ENCODE measurements around the gene TGM1.

The TGM1 gene

DNA sequence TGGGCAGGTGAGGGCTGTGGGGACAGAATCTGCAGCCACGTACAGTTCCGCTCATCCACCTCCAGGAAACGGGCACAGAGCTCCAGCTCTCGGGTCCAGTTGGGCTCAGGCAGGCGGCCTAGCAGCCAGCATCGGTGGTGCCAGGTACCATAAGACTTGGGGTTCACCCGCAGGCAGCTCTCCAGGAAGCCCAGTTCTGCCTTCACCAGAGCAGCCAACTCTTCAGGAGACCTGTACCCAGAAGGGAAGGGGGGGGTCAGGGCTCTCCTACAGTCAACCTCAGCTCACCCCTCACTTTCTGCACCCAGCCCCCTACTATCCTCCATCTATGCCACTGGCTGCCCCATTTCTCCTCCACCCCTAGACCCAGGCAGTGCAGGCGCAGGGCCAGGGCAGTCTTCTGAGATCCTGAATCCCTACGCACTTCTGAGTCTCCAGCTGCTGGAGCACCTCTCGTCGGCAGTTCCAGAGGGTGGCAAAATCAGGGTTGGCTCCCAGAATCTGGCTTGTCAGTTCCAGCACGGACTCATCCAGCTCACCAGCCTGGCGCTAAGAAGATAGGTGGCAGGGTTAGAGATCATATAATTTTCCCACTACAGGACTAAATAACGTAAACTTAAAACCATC is 7.0 kb upstream of the TGM1 start:
- no peak for DNase-seq

DNA sequence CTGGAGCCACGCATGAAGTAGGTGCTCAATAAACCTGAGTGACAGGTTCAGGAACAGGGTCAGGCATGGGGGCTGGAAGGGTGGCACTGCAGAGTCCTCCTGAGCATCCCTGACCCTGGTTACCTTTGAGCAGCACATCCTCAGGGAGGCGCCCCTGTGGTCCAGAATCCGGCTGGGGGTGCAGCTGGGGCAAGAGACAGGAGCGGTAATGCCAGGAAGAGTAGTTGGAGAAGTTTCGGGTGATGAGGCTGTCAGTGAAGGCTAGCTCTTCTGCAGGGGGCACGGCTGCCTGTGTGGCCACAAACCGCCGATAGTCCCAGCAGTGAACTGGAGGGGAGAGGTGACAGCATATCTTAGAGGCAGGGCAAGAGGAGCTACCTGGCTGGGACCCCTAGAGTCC is 6.4 kb upstream of the TGM1 start:
- DNase-seq, result no peak

DNA sequence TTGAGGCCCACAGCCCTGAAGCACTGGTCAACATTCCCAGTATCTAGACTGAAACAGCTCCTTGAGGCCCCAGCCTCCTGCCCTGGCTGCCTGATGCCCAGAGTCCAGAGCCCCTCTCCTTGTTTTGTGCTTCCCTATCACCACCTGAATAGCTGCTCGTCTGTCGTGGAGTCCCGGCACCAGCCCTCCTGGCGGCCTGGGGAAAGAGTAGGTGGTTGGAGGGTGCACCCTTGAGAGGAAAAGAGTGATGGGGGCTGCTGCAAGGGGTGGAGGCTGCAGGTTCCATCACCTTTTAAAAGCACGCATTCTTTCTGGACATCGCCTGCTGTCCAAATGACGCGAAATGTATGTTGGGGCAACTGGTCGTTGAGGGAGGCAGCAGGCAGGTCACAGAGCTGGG is 5.2 kb upstream of the TGM1 start:
- DNase-seq, result no peak

DNA sequence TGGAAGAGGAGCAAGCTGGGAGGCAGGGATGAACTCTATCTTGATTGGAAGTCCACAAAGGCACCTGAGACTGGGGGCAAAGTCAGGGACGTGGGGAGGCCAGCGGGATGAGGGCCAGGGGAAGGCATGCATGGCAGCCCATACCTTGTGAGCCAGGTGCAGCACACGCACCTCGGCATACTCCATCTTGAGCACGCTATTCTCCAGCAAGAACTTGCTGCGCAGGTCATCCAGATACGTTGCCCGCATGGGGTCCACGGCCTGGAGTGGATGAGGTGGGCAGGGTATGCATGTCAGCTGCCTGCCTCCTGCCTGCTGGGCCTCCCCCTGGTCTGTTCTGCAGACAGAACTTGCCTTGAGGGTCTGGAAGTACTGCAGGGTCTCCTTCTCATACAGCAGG is 4.5 kb upstream of the TGM1 start:
- no peak for DNase-seq

DNA sequence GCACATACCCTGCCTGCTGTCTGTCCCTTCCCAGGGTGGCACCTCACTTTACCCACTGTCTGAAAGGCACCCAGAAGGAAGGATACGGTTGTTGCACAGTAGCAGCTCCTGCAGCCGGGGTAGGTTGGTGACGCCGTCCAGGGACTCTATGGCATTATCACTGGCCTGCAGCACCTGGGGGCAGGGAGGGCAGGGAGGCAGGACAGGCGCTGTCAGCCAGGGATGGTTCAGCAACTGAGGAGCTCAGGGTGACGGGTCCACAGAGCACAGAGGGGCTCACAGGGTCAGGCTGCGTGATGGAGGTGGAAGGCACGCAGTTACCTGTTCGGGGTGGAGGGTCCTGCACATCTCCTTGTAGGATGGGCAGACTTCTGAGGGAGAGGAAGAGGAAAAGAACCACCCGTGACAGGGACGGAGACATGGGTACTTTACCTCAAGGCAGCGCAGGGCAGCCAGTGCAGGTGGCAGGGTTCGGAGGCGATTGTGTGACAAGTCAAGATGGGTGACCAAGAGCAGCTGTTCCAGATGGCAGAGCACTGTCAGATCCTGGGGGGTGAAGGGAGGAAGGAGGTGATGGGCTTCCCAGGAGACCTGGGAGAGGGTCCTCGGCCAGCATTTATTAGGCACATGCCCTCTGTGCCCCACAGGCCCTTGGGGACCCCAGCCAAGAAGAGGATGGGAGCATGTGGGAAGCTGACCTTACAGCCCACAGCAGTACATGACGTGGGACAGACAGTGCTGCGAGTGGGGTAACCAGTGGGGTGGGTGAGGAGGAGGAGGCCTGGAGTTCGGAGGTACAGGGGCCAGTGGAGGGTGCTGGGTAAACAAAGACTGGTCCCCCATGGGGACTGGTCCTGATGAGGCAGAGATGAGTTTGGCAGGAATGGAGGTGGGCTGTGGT is 3.6 kb upstream of the TGM1 start:
- DNase-seq, result no peak

DNA sequence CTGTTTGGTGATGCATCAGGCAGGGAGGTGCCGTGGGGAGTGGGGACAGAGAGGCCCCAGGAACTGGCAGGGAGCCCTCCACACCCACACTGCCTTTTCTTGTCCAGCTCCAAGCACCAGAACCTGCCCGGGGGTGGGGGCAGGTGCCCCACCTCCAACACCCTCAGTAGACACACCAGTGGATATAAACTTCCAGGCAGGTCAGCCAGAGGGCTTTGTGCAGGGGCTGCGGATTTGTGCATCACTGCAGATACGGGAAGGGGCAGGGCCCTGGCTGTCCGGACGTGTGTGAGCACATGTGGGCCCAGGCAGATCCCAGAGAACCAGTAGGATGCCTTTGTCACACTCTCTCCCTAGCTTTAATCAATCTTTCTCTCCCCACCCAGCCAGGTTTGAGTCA is 1.3 kb upstream of the TGM1 start:
- DNase-seq, result no peak

DNA sequence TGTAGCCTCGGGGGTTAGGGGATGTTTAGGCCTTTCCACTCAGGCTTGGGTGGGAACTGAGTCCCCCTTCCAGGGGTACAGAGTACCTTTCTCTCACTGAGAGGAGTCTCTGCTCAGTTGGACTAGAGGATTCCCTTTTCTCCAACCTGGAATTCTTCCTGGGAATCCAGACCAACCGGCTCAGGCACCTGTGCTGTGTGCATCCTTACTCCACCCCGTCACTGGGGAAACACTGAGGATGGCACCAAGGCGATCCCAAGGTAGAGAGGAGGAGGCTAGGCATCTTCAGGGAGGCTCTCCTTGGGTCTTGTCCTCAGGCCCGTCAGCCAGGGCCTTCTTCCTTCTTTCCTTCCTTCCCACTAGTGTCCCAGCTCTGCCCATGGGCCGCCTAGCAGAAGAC is 871 bp upstream of the TGM1 start:
- no peak for DNase-seq

DNA sequence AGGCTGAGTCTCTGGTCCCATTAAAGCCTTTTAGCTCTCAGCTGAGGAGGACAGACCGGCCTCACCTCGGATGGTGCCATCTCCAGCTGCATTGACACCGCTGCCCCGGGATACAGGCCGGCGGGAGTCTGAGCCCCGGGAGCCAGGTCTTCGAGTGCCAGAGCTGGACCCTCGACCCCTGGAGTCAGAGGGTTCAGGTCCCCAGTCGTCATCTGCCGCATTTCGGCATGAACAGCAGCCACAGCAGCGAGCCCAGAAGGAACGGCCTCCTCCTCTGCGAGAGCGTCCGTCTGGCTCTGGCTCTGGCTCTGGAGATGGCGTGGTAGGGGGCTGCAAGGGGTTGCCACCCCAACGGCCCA is 1.0 kb downstream of the TGM1 start:
- no peak for DNase-seq

DNA sequence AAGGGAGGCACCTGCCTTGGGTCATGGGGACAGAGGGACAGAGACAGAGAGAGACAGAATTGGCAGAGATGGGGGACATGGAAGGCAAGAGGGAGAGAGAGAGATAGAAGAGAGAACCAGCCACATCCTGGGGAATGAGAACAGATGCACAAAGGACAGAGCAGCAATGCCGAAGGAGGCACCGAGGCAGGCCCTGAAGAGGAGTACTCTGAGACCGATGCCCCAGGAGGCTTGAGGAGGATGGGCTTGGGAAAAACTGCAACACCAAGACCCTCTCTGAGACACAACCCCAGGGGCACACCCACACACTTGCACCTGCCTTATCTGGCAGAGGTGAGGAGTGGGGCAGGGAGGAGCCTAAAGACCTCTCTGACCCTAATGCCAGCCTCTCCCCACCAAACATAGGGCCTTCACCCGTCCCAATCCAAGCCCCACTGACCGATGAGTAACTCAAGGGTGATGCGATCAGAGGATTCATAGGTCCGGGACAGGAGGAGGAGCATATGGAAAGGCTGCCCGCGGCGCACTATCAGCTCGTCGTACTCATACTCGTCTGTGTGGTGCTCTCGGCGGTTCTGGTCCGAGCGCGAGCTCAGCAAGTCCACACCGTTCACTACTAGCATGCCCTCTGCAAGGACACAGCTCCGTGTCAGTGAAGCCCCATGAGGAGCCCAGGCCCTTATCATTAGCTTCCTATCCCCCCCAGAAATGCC is 1.6 kb downstream of the TGM1 start:
- no peak for DNase-seq

DNA sequence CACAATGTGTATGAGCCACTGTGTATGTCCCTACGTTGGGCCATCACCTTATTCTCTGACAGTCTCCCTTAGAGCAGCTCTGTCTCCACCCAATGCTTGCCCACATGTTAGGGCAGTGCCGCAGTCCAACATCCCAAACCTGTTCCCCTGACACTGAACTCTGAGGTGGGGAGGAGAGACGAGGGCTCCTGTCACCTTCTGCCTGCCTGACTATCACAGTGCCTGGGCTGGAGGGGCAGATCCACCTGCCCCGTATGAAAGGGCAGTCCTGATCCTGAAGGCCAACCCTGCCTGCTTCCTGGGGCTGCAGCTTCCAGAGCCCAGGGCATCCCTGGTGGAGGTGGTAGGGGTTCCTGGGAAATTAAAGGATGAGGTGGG is 2.2 kb downstream of the TGM1 start:
- DNase-seq, result no peak

DNA sequence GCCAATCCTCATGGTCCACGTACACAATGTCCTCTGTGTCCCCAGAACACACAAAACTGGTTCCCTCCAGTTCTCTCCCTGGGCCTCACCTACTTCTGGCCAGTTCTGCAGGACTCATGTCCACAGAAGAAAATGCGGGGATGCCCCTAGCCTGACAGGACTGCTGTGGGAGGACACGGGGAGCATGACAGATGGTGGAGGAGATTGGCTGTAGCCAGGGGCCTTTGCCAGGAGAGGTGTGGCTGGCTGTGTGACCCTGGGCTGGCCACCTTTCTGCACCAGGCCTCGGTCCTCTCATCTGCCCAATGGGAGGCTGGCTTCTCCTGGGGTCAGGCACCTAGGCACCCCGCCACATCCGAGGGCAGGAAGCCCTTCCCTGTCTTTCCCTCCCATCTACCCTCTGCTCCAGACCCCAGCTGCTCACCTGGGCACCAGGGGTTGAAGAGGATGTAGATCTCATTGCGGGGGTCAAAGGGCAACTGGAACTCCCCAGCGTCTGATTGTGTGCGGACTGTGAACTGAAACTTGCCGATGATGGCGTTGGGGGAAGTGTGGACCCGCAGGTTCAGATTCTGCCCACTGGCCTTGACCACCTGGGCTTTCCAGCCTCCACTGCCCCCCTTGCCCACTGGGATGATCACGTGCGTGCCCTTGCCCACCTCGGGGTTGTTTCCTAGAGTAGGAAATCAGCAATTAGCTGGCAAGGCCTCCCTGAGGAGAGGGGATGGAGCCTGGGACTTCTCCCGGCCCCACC is 2.8 kb downstream of the TGM1 start:
- DNase-seq, result no peak

DNA sequence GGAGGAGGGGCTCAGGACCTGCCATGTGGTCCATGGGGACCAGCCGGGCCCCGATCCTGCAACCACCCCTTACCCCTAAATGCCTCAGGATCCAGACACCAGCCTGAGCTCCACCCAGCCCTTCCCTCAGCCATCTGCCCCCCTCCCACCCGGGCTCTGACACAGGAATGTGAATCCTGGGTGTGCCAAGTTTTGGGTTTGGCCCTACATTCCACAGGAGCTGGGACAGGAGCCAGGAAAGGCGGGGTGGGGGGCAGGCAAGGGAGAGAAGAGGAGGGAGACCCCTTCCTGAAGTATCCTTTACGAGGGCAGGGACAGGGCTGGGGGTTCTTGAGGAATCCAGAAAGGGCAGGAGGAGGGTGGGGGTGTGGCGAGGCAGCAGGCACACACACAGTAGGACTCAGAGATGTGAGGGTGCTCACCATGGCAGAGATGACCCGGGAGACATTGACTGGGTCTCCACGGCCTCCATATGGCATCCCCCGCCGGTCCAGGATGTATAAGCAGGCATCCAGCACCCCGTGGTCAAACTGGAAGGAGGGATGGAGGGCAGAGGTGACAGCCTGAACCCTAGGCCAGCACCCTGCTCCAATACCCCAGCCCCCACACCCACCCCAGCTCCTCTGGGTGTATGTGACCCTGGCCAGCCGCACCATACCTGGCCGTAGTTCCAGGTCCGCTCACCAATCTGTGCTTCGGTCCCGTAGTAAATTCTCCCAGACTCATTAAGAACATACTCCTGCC is 3.5 kb downstream of the TGM1 start:
- no peak for DNase-seq

DNA sequence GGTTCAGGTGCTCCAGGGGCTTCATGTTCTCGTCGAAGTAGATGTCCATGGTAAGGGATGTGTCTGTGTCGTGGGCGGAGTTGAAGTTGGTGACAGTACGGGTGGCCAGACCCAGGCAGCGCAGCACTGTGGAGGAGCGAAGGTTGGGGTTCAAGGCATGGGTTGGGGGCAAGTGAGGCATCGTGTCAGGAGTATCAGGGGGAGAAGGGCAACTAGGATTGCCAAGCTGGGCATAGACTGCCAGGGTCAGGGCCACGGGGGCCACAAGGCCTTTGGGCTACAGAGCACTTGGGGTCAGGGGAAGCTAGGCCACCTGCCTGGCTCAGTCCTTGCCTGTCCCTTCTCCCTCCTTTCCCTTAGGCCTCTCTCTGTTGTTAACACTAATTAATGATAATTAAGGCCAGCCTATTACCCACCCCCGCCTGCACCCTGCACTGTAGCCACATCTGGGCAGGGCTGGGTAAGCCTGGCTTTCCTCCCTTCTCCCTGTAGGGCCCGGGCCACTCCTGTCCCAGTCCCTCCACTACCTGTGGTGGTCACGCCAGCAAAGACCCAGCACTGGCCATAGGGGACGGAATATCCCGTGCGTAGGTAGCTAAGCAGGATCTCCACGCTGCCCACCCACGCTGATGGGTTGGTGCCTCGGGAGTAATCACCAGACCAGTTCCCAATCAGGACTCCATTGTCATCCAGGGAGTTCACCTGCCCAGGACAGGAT is 4.3 kb downstream of the TGM1 start:
- no peak for DNase-seq

DNA sequence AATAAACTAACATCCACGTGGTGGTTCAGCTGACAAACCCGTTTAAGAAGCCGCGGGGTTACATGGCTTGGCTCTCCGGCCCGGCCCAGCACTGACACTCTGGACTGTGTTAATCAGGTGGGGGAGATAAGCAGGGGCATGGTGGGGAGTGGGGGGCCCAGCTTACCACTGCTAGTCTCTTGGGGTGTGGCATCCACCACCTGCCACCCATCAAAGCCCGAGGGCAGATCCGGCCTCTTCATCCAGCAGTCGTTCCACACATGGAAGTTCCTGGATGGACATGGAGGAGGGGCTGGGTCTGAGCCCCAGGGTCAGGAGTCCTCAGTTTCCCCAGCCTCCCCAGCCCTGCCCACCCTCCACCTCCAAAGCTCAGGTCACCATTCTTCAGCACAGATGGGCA is 4.9 kb downstream of the TGM1 start:
- no peak for DNase-seq

DNA sequence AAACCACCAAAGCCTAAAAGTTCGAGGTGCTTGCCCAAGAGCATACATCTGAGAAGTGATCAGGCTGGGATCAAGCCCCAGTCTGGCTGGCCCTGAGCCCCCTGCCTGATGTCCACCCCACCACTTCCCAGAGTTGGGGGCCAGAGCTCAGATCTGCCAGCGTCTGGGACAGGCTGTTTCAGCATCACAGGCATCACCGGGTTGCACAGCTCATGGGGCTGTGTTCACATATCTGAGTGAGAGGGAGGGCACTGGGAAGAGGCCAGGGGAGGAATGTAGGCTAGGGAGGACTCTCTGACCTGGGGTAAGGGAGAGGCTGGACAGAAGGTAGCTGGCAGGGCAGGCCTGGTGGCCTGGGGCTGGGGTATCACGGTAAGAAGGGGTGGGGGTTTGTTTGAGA is 6.0 kb downstream of the TGM1 start:
- DNase-seq, result no peak

DNA sequence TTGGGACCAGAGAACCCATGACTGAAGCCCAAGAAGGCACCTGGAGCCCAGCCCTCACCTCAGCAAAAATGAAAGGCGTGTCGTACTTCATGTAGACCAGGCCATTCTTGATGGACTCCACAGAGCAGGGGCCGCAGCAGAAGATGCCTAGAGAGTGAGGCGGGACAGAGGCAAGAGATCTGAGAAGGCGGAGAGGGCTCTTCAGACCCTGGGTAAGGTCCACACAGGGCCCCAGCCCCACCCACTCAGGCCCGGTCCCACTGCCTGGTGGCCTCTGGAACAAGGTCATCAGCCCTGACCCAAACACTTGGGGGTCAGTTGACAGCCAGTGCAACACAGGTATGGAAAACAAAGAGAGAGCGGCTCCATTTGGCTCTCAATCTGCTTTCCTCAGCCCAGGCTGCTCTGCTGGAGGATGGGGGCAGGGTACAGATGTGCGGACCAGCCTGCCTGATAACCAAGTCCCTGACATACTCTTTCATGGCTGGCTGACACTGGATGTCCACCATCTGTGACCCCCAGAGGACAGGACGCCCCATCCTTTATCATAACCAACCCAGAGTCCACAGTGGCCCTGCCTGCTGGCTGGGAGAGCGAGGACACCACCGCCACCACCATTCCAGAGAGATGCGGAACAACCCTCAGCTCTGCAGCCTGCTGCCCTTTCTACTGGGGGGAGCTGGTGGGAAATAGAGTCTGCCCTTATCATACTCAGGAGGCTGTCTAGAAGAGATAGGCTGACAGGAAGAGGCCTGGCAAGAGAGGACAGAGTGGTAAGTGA is 6.9 kb downstream of the TGM1 start:
- DNase-seq, result no peak

DNA sequence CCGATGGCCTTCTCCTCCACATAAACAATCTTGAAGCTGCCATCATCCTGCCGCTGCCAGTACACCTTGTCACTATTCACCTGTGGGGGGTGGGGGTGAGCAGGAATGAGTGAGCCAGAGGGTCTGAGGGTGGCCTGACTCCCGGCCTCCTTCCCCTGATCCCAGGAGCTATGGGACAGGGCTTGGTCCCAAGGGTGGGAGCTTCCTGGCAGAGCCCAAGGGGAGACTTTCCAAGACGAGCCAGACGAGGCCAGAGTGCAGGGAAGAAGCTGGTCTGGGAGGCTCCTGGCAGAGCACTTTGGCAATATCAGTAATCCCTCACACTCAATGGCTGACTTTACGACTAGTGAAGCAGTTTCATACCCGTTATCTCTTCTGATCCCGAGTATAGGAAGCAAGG is 7.5 kb downstream of the TGM1 start:
- no peak for DNase-seq

DNA sequence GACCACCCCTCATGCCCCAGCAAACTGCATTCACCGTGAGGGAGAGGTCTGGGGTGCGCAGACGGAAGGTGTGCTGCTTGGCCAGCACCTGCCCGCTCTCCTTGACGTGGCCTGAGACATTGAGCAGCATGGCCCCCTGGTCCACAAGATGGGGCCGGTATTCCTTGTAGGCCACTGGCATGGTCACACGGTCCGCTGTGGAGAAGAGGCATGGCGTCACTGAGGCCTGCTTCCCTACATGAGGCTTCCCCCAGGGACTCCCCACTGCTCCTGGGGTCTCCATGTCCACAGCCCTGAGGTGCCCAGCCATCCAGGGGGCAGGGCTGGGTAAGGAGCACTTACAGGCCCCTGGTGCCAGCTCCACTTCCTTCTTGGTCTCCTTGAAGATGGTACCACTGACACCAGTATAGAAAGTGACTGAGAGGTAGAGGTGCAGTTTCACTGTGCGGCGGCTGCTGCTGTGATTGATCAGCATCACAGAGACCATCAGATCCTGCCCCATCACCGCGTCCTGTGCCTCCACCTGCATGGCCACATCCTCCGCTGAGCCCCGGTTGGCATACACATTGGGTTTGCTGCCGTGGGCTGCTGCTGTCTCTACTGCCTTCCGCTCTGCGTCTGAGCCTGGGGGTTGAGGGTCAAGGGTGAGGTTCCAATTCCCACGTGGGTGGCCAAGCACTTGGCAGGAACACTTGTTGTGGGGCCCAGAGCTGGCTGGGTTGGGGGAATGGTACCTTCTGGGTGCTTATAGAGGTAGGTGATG is 8.2 kb downstream of the TGM1 start:
- no peak for DNase-seq

DNA sequence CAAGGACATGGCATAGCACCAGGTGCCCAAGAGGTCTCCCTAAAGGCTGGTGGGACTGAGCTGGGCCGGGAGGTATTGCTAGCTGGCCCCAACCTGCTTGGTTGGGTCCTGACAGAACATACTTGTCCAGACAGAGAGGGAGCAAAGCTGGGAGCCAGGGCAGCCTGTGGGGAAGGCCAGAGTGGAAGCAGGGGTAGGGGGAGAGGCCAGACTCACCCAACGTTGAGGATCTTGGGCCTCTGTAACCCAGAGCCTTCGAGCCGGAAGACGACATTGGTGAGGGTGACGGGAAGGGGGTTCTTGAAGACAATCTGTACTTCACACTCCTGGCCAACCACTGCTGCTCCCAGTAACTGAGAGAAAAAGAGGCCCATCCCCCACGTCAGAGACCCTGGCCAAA is 9.0 kb downstream of the TGM1 start:
- DNase-seq, result no peak
